NB4 (cell line): Measurements from ENCODE around the gene LCNL1.

Experiments used
- DNase-seq: peaks from one replicate; pipeline ENCODE4 v3.0.0; 2010; ENCODE audit warnings: low read depth
- H3K4me3 ChIP-seq: one replicate; pipeline ENCODE4 v1.5.1; 2011; ENCODE audit warnings: mild to moderate bottlenecking, low read depth, low read length, moderate library complexity
- CTCF ChIP-seq: IDR thresholded peaks from one replicate; pipeline ENCODE4 v1.5.1; 2012; ENCODE audit warnings: low read depth, low read length
- MAX ChIP-seq: IDR thresholded peaks from 2 replicates; pipeline ENCODE4 v1.6.1; 2011; ENCODE audit warnings: low read depth, low read length
- MYC ChIP-seq: IDR thresholded peaks from 2 replicates; pipeline ENCODE4 v1.6.1; 2011; ENCODE audit warnings: low read depth, low read length
- POLR2A ChIP-seq: IDR thresholded peaks from 2 replicates; pipeline ENCODE4 v1.6.1; 2011; ENCODE audit warnings: mild to moderate bottlenecking; ENCODE audit not compliant: insufficient read length; ENCODE audit errors: extremely low read depth

The LCNL1 gene

GRCh38 chr9:136951541-136952320 is 31.1 kb upstream of the LCNL1 start, which contains the start of gene LCN12:
TSS of gene LCN12 (plus strand) at chr9:136952273. CDS start at chr9:136952328, 55 bp downstream.
- H3K4me3 ChIP-seq: no peak within 1 kb of the TSS
- no peak for TF ChIP-seq POLR2A
- TF ChIP-seq CTCF: no peak
- TF ChIP-seq MYC: no peak
- no peak for TF ChIP-seq MAX
- DNase-seq: no peak

GRCh38 chr9:136952321-136952850 is 30.4 kb upstream of the LCNL1 start:
- no peak for TF ChIP-seq MYC
- TF ChIP-seq MAX: no peak
- no peak for TF ChIP-seq CTCF
- no peak for TF ChIP-seq POLR2A
- DNase-seq: no peak
- no peak overlapping the region for H3K4me3 ChIP-seq

- no peak overlapping the region for H3K4me3 ChIP-seq
- TF ChIP-seq MAX: no peak
- TF ChIP-seq MYC: no peak
- no peak for TF ChIP-seq CTCF
- no peak for TF ChIP-seq POLR2A
- no peak for DNase-seq
Observed at GRCh38 chr9:136952876-136953770, 29.7 kb upstream of the LCNL1 start.

GRCh38 chr9:136953771-136954269 is 29.0 kb upstream of the LCNL1 start:
- no peak overlapping the region for H3K4me3 ChIP-seq
- TF ChIP-seq MYC (no peak), CTCF (no peak), POLR2A (no peak), MAX (no peak)
- DNase-seq: no peak

GRCh38 chr9:136954270-136955083 is 28.3 kb upstream of the LCNL1 start:
- H3K4me3 ChIP-seq: no peak overlapping the region
- no peak for DNase-seq
- TF ChIP-seq POLR2A (no peak), MAX (no peak), MYC (no peak), CTCF (no peak)
